ENCODE results near the gene CGB3. TPM values are rescaled to one million over a fixed set of nuclear protein-coding genes. Genes with fewer than 3 reads are reported as not detected.

CGB3 gene
- total RNA-seq, 4 donors from 2014 or later: not detected

DNA sequence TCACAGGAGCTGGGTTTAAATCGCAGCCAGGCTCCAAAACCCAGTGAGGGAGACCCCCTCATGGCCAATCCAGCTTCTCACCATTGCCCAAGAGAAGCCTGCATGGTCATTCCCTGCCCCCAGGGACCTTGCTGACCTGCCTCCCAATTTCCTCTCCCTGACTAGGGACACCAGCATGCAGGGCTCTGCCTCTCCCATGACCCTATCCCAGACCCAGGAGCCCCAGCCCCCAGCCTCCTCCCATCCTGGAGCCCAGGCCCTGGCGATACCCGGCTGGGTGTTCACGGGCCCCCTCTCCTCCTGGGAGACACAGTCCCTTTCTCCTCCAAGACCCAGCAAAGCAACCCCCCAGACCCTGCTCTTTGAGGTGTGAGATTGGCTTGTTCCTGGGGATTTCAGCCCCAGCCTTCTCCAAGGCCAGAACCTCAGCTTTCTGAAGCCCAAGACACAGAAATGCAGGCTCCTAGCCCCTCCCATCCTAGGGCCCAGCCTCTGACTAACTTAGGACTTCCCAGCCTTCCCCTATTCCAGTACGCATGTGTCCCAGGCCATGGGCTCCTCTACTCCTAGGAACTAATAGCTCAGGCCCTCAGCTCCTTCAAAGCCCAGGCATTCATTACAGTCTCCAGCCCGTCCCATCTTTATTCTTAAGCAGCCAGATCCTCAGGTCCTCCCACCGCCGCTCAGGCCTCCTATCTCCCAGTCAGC, 32.1 kb downstream of the CGB3 start:
- TF ChIP-seq, protein P1, sequence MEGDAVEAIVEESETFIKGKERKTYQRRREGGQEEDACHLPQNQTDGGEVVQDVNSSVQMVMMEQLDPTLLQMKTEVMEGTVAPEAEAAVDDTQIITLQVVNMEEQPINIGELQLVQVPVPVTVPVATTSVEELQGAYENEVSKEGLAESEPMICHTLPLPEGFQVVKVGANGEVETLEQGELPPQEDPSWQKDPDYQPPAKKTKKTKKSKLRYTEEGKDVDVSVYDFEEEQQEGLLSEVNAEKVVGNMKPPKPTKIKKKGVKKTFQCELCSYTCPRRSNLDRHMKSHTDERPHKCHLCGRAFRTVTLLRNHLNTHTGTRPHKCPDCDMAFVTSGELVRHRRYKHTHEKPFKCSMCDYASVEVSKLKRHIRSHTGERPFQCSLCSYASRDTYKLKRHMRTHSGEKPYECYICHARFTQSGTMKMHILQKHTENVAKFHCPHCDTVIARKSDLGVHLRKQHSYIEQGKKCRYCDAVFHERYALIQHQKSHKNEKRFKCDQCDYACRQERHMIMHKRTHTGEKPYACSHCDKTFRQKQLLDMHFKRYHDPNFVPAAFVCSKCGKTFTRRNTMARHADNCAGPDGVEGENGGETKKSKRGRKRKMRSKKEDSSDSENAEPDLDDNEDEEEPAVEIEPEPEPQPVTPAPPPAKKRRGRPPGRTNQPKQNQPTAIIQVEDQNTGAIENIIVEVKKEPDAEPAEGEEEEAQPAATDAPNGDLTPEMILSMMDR (IDR thresholded peaks at IDR 0.05; ENCODE audit: low read depth): no peak

DNA sequence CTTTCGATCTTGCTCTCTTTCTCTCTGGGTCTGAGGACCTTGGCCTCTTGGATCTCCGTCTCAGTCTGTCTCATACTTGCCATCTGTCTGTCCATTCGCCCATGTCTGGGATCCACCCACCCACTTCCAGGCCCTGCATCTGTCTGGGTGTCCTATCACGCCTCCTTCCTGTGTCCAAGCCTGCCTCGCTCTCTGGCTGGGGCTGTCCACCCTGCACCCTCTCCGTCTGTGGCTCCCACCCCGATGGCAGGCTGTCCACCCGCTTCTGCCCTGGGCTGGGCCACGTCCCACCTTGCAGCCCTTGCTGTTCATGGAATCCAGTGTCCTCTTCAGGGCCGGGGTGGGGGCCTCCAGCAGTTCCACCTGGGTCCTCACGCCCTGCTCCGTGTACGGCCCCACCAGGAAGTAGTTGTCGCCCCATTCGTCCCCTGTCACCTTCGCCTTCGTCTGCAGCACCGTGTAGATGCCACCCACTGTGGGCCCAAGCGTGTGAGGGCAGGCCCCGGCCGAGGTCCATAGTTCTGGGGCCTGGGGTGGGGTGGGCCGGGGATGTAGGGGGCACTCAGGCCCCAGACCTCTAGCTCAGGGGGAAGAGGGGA, 33.0 kb downstream of the CGB3 start:
- TF ChIP-seq, protein P1 (IDR thresholded peaks at IDR 0.05; ENCODE audit: low read depth): no peak

DNA sequence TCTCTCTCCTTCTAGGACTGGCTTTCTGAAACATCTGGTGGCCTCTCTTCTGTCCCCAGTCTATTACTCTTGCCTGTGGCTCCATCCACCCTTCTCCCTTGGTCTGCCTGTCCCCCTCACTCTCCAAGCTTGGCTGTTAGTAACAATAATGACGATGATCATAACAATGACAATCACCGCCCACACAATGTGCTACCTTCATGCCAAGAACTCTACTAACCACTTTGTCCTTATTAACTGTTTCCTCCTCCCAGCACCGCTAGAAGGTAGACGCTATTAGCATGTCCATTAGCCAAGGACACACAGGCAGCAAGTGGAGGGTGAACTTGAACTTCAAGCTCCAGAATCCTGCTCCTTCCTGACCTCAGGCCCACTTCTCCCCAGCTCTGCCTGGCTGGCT, 33.7 kb downstream of the CGB3 start:
- TF ChIP-seq, protein P1 (IDR thresholded peaks at IDR 0.05; ENCODE audit: low read depth): no peak

GRCh38 chr19:48989701-48990291, 34.3 kb downstream of the CGB3 start:
- TF ChIP-seq, protein P1 (IDR thresholded peaks at IDR 0.05; ENCODE audit: low read depth): no peak

DNA sequence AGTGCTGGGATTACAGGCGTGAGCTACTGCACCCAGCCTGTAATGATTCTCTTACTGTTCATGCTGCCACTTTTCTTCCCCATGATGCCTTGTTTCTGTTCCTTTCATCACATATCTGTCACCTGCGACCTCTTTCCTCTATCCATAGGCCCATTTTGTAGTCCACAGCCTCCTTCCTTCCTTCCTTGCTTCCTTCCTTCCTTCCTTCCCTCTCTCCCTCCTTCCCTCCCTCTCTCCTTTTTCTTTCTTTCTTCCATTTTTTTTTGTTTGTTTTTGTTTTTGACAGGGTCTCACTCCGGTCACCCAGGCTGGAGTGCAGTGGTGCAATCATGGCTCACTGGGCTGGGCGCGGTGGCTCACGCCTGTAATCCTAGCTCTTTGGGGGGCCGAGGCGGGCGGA, 35.3 kb downstream of the CGB3 start:
- TF ChIP-seq, protein P1 (IDR thresholded peaks at IDR 0.05; ENCODE audit: low read depth): no peak

DNA sequence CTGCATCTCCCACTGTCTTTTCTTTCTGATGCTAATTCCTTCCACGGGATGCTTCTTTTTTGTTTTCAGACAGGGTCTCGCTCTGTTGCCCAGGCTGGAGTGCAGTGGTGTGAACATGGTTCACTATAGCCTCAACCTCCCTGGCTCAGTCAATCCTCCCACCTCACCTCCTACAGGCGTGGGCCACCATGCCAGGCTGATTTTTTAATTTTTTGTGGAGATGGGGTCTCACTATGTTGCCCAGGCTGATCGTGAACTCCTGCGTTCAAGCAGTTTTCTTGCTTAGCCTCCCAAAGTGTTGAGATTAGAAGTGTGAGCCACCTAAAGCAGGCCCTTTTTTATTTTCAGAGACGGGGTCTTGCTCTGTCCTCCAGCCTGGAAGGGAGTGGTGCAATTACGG, 35.8 kb downstream of the CGB3 start:
- TF ChIP-seq, protein P1 (IDR thresholded peaks at IDR 0.05; ENCODE audit: low read depth): no peak

- TF ChIP-seq, protein P1 (IDR thresholded peaks at IDR 0.05; ENCODE audit: low read depth): no peak
Measured at GRCh38 chr19:48987323-48987722, 36.8 kb downstream of the CGB3 start.
